Measurements from ENCODE around the gene STX12. TPM values are rescaled to one million over a fixed set of nuclear protein-coding genes. Genes with fewer than 3 reads are reported as not detected.

The STX12 gene
- total and polyA plus RNA-seq, 8 donors: 13.6 to 24.3 (median 19.5) TPM

GRCh38 chr1:27832762-27833161, 59.7 kb downstream of the STX12 start:
- Histone ChIP-seq H3K27me3 (no peaks in the 10 kb centered on the region), H3K9me3 (no peaks in the 10 kb centered on the region), H3K36me3 (peaks cover 0 to 9% (median 0%) of the 10 kb centered on the region in 3 donors), H3K27ac (no peak overlapping the region), H3K4me1 (peaks cover 8 to 12% (median 8%) of the 10 kb centered on the region in 3 donors), H3K4me3 (no peak overlapping the region)
- ATAC-seq: no peak
- 74 to 84% methylated on average over 2 of the region's 2 CpGs for WGBS, 2 donors
- DNase-seq: no peak
- no peak for TF ChIP-seq CTCF (IDR thresholded peaks at IDR 0.05)
- FAIRE-seq: no peak
- intact Hi-C loops (cut with DNase I): no loop called here

GRCh38 chr1:27833470-27833869, 60.5 kb downstream of the STX12 start:
- FAIRE-seq: no peak
- no peak for TF ChIP-seq CTCF (IDR thresholded peaks at IDR 0.05)
- H3K36me3 ChIP-seq: peaks cover 0 to 9% (median 0%) of the 10 kb centered on the region in 3 donors
- H3K27me3 ChIP-seq: no peaks in the 10 kb centered on the region
- 78 to 79% methylated on average over 3 of the region's 3 CpGs for WGBS, 2 donors
- DNase-seq: no peak
- H3K9me3 ChIP-seq: no peaks in the 10 kb centered on the region
- H3K27ac ChIP-seq: no peak overlapping the region
- ATAC-seq: no peak
- H3K4me1 ChIP-seq: peaks cover 8 to 12% (median 8%) of the 10 kb centered on the region in 3 donors
- intact Hi-C loops (cut with DNase I): no loop called here
- H3K4me3 ChIP-seq: no peak overlapping the region

GRCh38 chr1:27835046-27835445, 62.0 kb downstream of the STX12 start:
- ATAC-seq (no peak), FAIRE-seq (no peak), DNase-seq (no peak)
- Histone ChIP-seq H3K4me1 (peaks cover 8 to 12% (median 8%) of the 10 kb centered on the region in 3 donors), H3K9me3 (no peaks in the 10 kb centered on the region), H3K4me3 (no peak overlapping the region), H3K36me3 (peaks cover 0 to 17% (median 4%) of the 10 kb centered on the region in 3 donors), H3K27ac (no peak overlapping the region), H3K27me3 (no peaks in the 10 kb centered on the region)
- intact Hi-C loops (cut with DNase I): no loop called here
- TF ChIP-seq CTCF (IDR thresholded peaks at IDR 0.05): no peak

GRCh38 chr1:27835501-27835900, 62.5 kb downstream of the STX12 start:
- 86 to 91% methylated on average over 1 of the region's 1 CpG for WGBS, 2 donors
- H3K36me3 ChIP-seq: peaks cover 0 to 21% (median 7%) of the 10 kb centered on the region in 3 donors
- no peak for ATAC-seq

More at GRCh38 chr1:27835501-27835900, 62.5 kb downstream of the STX12 start:
- DNase-seq: no peak
- Histone ChIP-seq H3K4me3 (no peak overlapping the region), H3K4me1 (peaks cover 8 to 12% (median 8%) of the 10 kb centered on the region in 3 donors), H3K9me3 (no peaks in the 10 kb centered on the region), H3K27me3 (no peaks in the 10 kb centered on the region), H3K27ac (no peak overlapping the region)
- no peak for FAIRE-seq
- intact Hi-C loops (cut with DNase I): no loop called here
- TF ChIP-seq CTCF (IDR thresholded peaks at IDR 0.05): no peak

Measured in pancreas (tissue), 10 donors.